GM12891 (cell line): ENCODE results near the gene FXR1.

Experiments
- POLR2A ChIP-seq: IDR thresholded peaks from 2 replicates; pipeline ENCODE4 v1.6.1; 2011; ENCODE audit warnings: low read depth, low read length, control low read depth
- POLR2AphosphoS5 ChIP-seq: IDR thresholded peaks from 2 replicates; pipeline ENCODE4 v1.6.1; 2011; ENCODE audit warnings: low read depth, low read length, control low read depth
- TAF1 ChIP-seq: IDR thresholded peaks from 2 replicates; pipeline ENCODE4 v1.6.1; 2011; ENCODE audit warnings: low read depth, low read length, control low read depth

DNA sequence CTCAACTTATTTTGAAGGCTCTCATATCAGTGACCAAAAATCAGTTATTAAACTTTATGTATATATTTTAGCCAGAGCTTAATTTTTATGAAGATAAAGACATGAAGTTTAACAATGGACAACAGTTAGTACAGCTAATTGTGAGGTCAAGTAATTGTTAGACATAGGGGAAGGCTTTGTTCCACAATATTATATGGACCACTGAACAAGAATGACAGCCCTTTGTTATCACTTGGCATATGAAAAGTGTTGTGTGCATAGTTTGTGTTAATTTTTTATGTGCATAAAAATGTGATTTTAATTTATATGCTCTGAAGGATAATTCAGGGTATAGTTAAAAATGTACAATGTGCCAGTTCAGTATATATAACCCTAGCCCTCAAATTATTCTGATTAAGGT is 65.0 kb downstream of the FXR1 start:
- TF ChIP-seq POLR2A = no peak
- no peak for TF ChIP-seq POLR2AphosphoS5
- no peak for TF ChIP-seq TAF1
